H1 (cell line): ENCODE measurements around the gene MGST2. TPM values are rescaled to one million over a fixed set of nuclear protein-coding genes. Genes with fewer than 3 reads are reported as not detected.

Source experiments
- CTCF ChIA-PET: fragments of 300-600 bp; sonication (Branson Sonifier 250); formaldehyde crosslinking; loops from one replicate; lab custom pipeline; 2021; ENCODE audit not compliant: partially characterized antibody; lab: Charles Lee
- POLR2A ChIA-PET: fragments of 300-600 bp; sonication (Branson Sonifier 250); formaldehyde crosslinking; loops from one replicate; lab custom pipeline; 2021; ENCODE audit warnings: inconsistent platforms; ENCODE audit not compliant: partially characterized antibody; lab: Charles Lee
- DNase-seq, 2 experiments: peaks; one replicate each; pipeline versions ENCODE4 v3.0.0 to v3.0.0-alpha.2; 2010 to 2022; ENCODE audit warnings: low spot score in 2 of 2, low read depth in 1 of 2, mixed read lengths in 1 of 2
- FAIRE-seq: peaks from 2 replicates; lab custom pipeline; 2011; peaks lifted over from hg19 to GRCh38; lab: Jason Lieb, UNC
- H2AFZ ChIP-seq: 2 replicates; pipeline ENCODE4 v1.8.1; 2012; ENCODE audit warnings: low read length, inconsistent platforms
- H2AK5ac ChIP-seq: 2 replicates; pipeline ENCODE4 v1.6.1; 2013; ENCODE audit warnings: low read depth, low read length
- H2BK120ac ChIP-seq: replicated peaks from 2 replicates; pipeline ENCODE3; 2013; ENCODE audit warnings: low read depth, low read length, inconsistent platforms
- H2BK12ac ChIP-seq: 2 replicates; pipeline ENCODE4 v1.6.1; 2013; ENCODE audit warnings: low read depth, low read length
- H2BK15ac ChIP-seq: 2 replicates; pipeline ENCODE4 v1.6.1; 2013; ENCODE audit warnings: low read length
- H2BK20ac ChIP-seq: 2 replicates; pipeline ENCODE4 v1.6.1; 2013; ENCODE audit warnings: low read length
- H2BK5ac ChIP-seq: 2 replicates; pipeline ENCODE4 v1.6.1; 2013; ENCODE audit warnings: low read depth, low read length
- H3K14ac ChIP-seq: 2 replicates; pipeline ENCODE4 v1.6.1; 2013; ENCODE audit warnings: inconsistent platforms; ENCODE audit not compliant: insufficient read length
- H3K18ac ChIP-seq: 2 replicates; pipeline ENCODE4 v1.6.1; 2013; ENCODE audit warnings: low read length; ENCODE audit errors: extremely low read depth
- H3K23ac ChIP-seq: 2 replicates; pipeline ENCODE4 v1.6.1; 2013; ENCODE audit warnings: inconsistent platforms; ENCODE audit not compliant: insufficient read length
- H3K23me2 ChIP-seq: 2 replicates; pipeline ENCODE4 v1.6.1; 2013; ENCODE audit warnings: low read depth, low read length
- H3K27ac ChIP-seq: 2 replicates; pipeline ENCODE4 v1.6.1; 2011; ENCODE audit warnings: low read depth, low read length, inconsistent platforms
- H3K27me3 ChIP-seq, 4 experiments: replicated peaks in 1 of 4; 1 replicate in 1 of 4; 2 replicates in 3 of 4; pipeline versions ENCODE4 v1.6.1 to v1.8.1; 2011 to 2013; ENCODE audit warnings: low read length in 3 of 4, mild to moderate bottlenecking in 3 of 4, inconsistent platforms in 2 of 4, mixed read lengths in 2 of 4, moderate library complexity in 1 of 4; ENCODE audit not compliant: control insufficient read depth in 3 of 4, insufficient read depth in 3 of 4; ENCODE audit errors: extremely low read depth in 1 of 4
- H3K36me3 ChIP-seq, 4 experiments: 2 replicates each; pipeline versions ENCODE4 v1.6.1 to v1.8.1; 2011 to 2013; ENCODE audit warnings: mild to moderate bottlenecking in 4 of 4, low read length in 3 of 4, moderate library complexity in 2 of 4, control low read depth in 1 of 4, inconsistent platforms in 1 of 4; ENCODE audit not compliant: insufficient read depth in 4 of 4, control insufficient read depth in 2 of 4
- H3K4ac ChIP-seq: replicated peaks from 2 replicates; pipeline ENCODE3; 2013; ENCODE audit warnings: low read length, low read depth, mixed read lengths, inconsistent platforms; ENCODE audit not compliant: insufficient read length
- H3K4me1 ChIP-seq, 4 experiments: replicated peaks in 1 of 4; 1 replicate in 1 of 4; 2 replicates in 3 of 4; pipeline versions ENCODE4 v1.6.1 to v1.8.1; 2011 to 2013; ENCODE audit warnings: low read length in 3 of 4, inconsistent platforms in 2 of 4, mixed read lengths in 1 of 4; ENCODE audit not compliant: insufficient read depth in 4 of 4, control insufficient read depth in 3 of 4
- H3K4me2 ChIP-seq, 2 experiments: 2 replicates each; pipeline versions ENCODE4 v1.6.1 to v1.8.1; 2011 to 2013; ENCODE audit warnings: low read depth in 2 of 2, low read length in 2 of 2, control low read depth in 1 of 2, inconsistent platforms in 1 of 2, mild to moderate bottlenecking in 1 of 2; ENCODE audit not compliant: insufficient read depth in 1 of 2
- H3K4me3 ChIP-seq, 4 experiments: fragments of 200-600, 300-600 bp in 1 of 4; sonication (generic), shearing (Covaris generic), sonication (Bioruptor Twin) in 1 of 4; 2 replicates each; pipeline versions ENCODE4 v1.5.1 to v1.8.1; 2011 to 2016; ENCODE audit warnings: low read length in 4 of 4, low read depth in 3 of 4, control low read depth in 2 of 4, inconsistent platforms in 2 of 4, mild to moderate bottlenecking in 2 of 4, mixed read lengths in 1 of 4, moderate library complexity in 1 of 4; ENCODE audit not compliant: insufficient read depth in 2 of 4; ENCODE audit errors: extremely low read depth in 1 of 4
- H3K56ac ChIP-seq: replicated peaks from 2 replicates; pipeline ENCODE3; 2013; ENCODE audit warnings: low read depth, mild to moderate bottlenecking, mixed read lengths, low read length, inconsistent platforms; ENCODE audit not compliant: insufficient read length
- H3K79me1 ChIP-seq: 2 replicates; pipeline ENCODE4 v1.6.1; 2013; ENCODE audit warnings: low read depth, low read length, control low read depth
- H3K79me2 ChIP-seq, 2 experiments: 2 replicates each; pipeline versions ENCODE4 v1.6.1 to v1.8.1; 2012 to 2013; ENCODE audit warnings: low read length in 2 of 2, mild to moderate bottlenecking in 2 of 2, inconsistent platforms in 1 of 2; ENCODE audit not compliant: insufficient read depth in 2 of 2, control insufficient read depth in 1 of 2
- H3K9ac ChIP-seq, 4 experiments: replicated peaks in 1 of 4; 1 replicate in 1 of 4; 2 replicates in 3 of 4; pipeline versions ENCODE4 v1.6.1 to v1.8.1; 2011 to 2013; ENCODE audit warnings: low read depth in 3 of 4, low read length in 3 of 4, control low read depth in 2 of 4, mild to moderate bottlenecking in 2 of 4, moderate library complexity in 2 of 4, inconsistent platforms in 1 of 4; ENCODE audit errors: extremely low read depth in 1 of 4
- H3K9me3 ChIP-seq, 2 experiments: 2 replicates each; pipeline versions ENCODE4 v1.6.1 to v1.8.1; 2012 to 2013; ENCODE audit warnings: mild to moderate bottlenecking in 2 of 2, moderate library complexity in 2 of 2, control low read depth in 1 of 2, inconsistent platforms in 1 of 2, low read depth in 1 of 2, low read length in 1 of 2, mixed read lengths in 1 of 2; ENCODE audit not compliant: insufficient read depth in 2 of 2
- H4K20me1 ChIP-seq, 2 experiments: replicated peaks in 1 of 2; 2 replicates each; pipeline versions ENCODE3 to v1.8.1; 2011 to 2013; ENCODE audit warnings: inconsistent platforms in 2 of 2, low read length in 2 of 2, mild to moderate bottlenecking in 1 of 2; ENCODE audit not compliant: insufficient read depth in 2 of 2, control insufficient read depth in 1 of 2
- H4K5ac ChIP-seq: 2 replicates; pipeline ENCODE4 v1.6.1; 2013; ENCODE audit warnings: low read length, low read depth, mixed read lengths, inconsistent platforms; ENCODE audit not compliant: insufficient read length
- H4K8ac ChIP-seq: 2 replicates; pipeline ENCODE4 v1.8.0; 2013; ENCODE audit warnings: mild to moderate bottlenecking, moderate library complexity, low read length, inconsistent platforms; ENCODE audit not compliant: insufficient read depth; ENCODE audit errors: extremely low read depth
- H4K91ac ChIP-seq: replicated peaks from 2 replicates; pipeline ENCODE3; 2013; ENCODE audit warnings: low read length, mixed read lengths, inconsistent platforms; ENCODE audit not compliant: insufficient read length
- CREB1 ChIP-seq: IDR thresholded peaks from 2 replicates; pipeline ENCODE4 v1.6.1; 2012; ENCODE audit warnings: inconsistent platforms
- GTF2F1 ChIP-seq: IDR thresholded peaks from 2 replicates; pipeline ENCODE4 v1.6.1; 2012; ENCODE audit warnings: low read depth, low read length, improper control_type of control experiment, borderline replicate concordance
- JUND ChIP-seq: IDR thresholded peaks from 2 replicates; pipeline ENCODE4 v1.6.1; 2011; ENCODE audit warnings: mild to moderate bottlenecking, improper control_type of control experiment, low read length
- POLR2A ChIP-seq, 2 experiments: IDR thresholded peaks; 1 replicate in 1 of 2; 2 replicates in 1 of 2; pipeline ENCODE4 v1.6.1; 2011; ENCODE audit warnings: low read depth in 2 of 2, low read length in 2 of 2, mild to moderate bottlenecking in 2 of 2; ENCODE audit errors: control extremely low read depth in 1 of 2
- SIRT6 ChIP-seq: IDR thresholded peaks from one replicate; pipeline ENCODE4 v1.7.1; 2012; ENCODE audit warnings: low read length, inconsistent platforms
- SP1 ChIP-seq: IDR thresholded peaks from 2 replicates; pipeline ENCODE4 v1.6.1; 2011; ENCODE audit warnings: low read depth, low read length
- SP2 ChIP-seq: IDR thresholded peaks from 2 replicates; pipeline ENCODE4 v1.6.1; 2012; ENCODE audit warnings: mild to moderate bottlenecking, low read length, inconsistent platforms
- TAF1 ChIP-seq: IDR thresholded peaks from 2 replicates; pipeline ENCODE4 v1.6.1; 2011; ENCODE audit warnings: mild to moderate bottlenecking, low read depth, low read length
- TEAD4 ChIP-seq: IDR thresholded peaks from 2 replicates; pipeline ENCODE4 v1.6.1; 2012; ENCODE audit warnings: low read depth, low read length, inconsistent platforms, mixed read lengths
- ZNF274 ChIP-seq: IDR thresholded peaks from 2 replicates; pipeline ENCODE4 v1.7.0; 2012; ENCODE audit warnings: low read length, borderline replicate concordance; ENCODE audit errors: extremely low read depth
- WGBS, 2 experiments: shearing (Covaris generic) in 1 of 2; methylation state at CpG; one replicate each; pipeline versions ENCODE4 v1.1.6 to v1.1.7; 2013 to 2015; ENCODE audit warnings: low lambda C conversion rate in 2 of 2, mixed read lengths in 2 of 2, inconsistent platforms in 1 of 2, low coverage in 1 of 2, missing lambda C conversion rate in 1 of 2; ENCODE audit not compliant: insufficient replicate concordance in 2 of 2, insufficient coverage in 1 of 2, insufficient read length in 1 of 2; ENCODE audit errors: extremely low coverage in 1 of 2, missing lambda C conversion rate in 1 of 2; 5-methylcytosine and 5-hydroxymethylcytosine counted together
- polyA plus RNA-seq, 7 experiments: library from polyadenylated mRNA; depleted of rRNA in 3 of 7; stranded (reverse) in 5 of 7; unstranded in 2 of 7; fragments of >200 nt in 5 of 7; fragments of 200-250 nt in 2 of 7; gene quantifications; 1 replicate in 5 of 7; 2 replicates in 1 of 7; 4 replicates in 1 of 7; pipeline versions ENCODE4 v1.2.1 to v1.2.3, GENCODE V29; 2011 to 2013; ENCODE audit warnings: missing spikeins in 2 of 7, mixed read lengths in 2 of 7
- total RNA-seq: library from RNA; stranded (reverse); fragmentation: NEBNext Ultra II Directional; extraction: Animal tissue kit (Norgen Biotek cat#: 25700); gene quantifications from 2 replicates; pipeline ENCODE4 v1.2.1, GENCODE V29; 2021

Gene MGST2
- total and polyA plus RNA-seq, 2 of the 8 experiments (the other 6 are each of a cell fraction or from before 2014, with no cell fraction given): 8.0 to 13.6 TPM

- no peak for FAIRE-seq
- TF ChIP-seq POLR2A (IDR thresholded peaks at IDR 0.05; ENCODE audit: control extremely low read depth in 1 of 2, low read depth in 2 of 2, low read length in 2 of 2): no peak
- no peak for TF ChIP-seq ZNF274
- no peak for TF ChIP-seq SIRT6
- no peak for TF ChIP-seq TAF1
- no peak for TF ChIP-seq JUND
- TF ChIP-seq GTF2F1: no peak
- no peak for TF ChIP-seq CREB1
- no peak for TF ChIP-seq TEAD4
- no peak for TF ChIP-seq SP2
- no peak for TF ChIP-seq SP1
- TF ChIP-seq, all 59 proteins: peak for 0
- H3K79me2 ChIP-seq: no peaks in the 10 kb centered on the region
- H3K23me2 ChIP-seq: no peaks in the 10 kb centered on the region
- CTCF ChIA-PET: interaction anchor here (1.4 to 8.3 kb wide), 7 partner anchors 9 to 39 kb away, joined by 3 to 82 read pairs (median 9); no protein-coding TSS in a partner anchor
- H2BK20ac ChIP-seq: no peak overlapping the region
- no peak overlapping the region for H3K27ac ChIP-seq
- no peaks in the 10 kb centered on the region for H4K20me1 ChIP-seq
- H3K4me1 ChIP-seq: no peaks in the 10 kb centered on the region
- H2BK15ac ChIP-seq: no peak overlapping the region
- no peak overlapping the region for H3K18ac ChIP-seq
- no peak overlapping the region for H3K56ac ChIP-seq
- no peak overlapping the region for H2AFZ ChIP-seq
- H3K36me3 ChIP-seq: no peaks in the 10 kb centered on the region
- peaks cover 6 to 8% of the 10 kb centered on the region in 2 experiments; a peak in 2 of 4 replicates for H3K9me3 ChIP-seq
- no peak overlapping the region for H3K23ac ChIP-seq
- H2BK12ac ChIP-seq: no peak overlapping the region
- no peak overlapping the region for H3K4me2 ChIP-seq
- no peak overlapping the region for H2BK5ac ChIP-seq
- no peak overlapping the region for H3K4me3 ChIP-seq
- H2BK120ac ChIP-seq: no peak overlapping the region
- no peak overlapping the region for H3K9ac ChIP-seq
- POLR2A ChIA-PET: no interaction called here
- H3K79me1 ChIP-seq: no peaks in the 10 kb centered on the region
- no peak overlapping the region for H4K5ac ChIP-seq
- no peak for DNase-seq
- H4K91ac ChIP-seq: no peak overlapping the region
- WGBS, 2 experiments: 90% methylated on average over 2 of the region's 2 CpGs; no CpG with 5 or more reads in 1 of the 2 experiments
- no peak overlapping the region for H3K4ac ChIP-seq
- H3K27me3 ChIP-seq: no peaks in the 10 kb centered on the region; a peak in 1 of 7 replicates
- no peak overlapping the region for H3K14ac ChIP-seq
- H2AK5ac ChIP-seq: no peak overlapping the region
- H4K8ac ChIP-seq: no peak overlapping the region
Measured at GRCh38 chr4:139642364-139642763, 23.3 kb upstream of the MGST2 start.
